B cell (primary cell): Measurements from ENCODE around the gene PLPP4. TPM values are rescaled to one million over a fixed set of nuclear protein-coding genes. Genes with fewer than 3 reads are reported as not detected.

Experiments
- ATAC-seq: fragments of 200-7000 bp; cut with Tn5 transposase; one replicate; pipeline ENCODE4 v1.10.0; 2021; ENCODE audit warnings: low read depth, mild to moderate bottlenecking, moderate number of reproducible peaks, moderate library complexity
- CTCF ChIA-PET: fragments of 350-600 bp; sonication (Branson Sonifier 250); formaldehyde crosslinking; loops from one replicate; lab custom pipeline; 2021; ENCODE audit warnings: antibody characterized with exemption, inconsistent platforms; lab: Charles Lee
- POLR2A ChIA-PET: fragments of 350-600 bp; sonication (Branson Sonifier 250); formaldehyde crosslinking; loops from one replicate; lab custom pipeline; 2021; ENCODE audit warnings: antibody characterized with exemption; lab: Charles Lee
- DNase-seq: peaks from one replicate; pipeline ENCODE4 v3.0.0; 2013
- H2AFZ ChIP-seq: 2 replicates; pipeline ENCODE4 v1.6.1; 2012; ENCODE audit warnings: mild to moderate bottlenecking, low read depth, low read length; ENCODE audit not compliant: insufficient read depth, poor library complexity, severe bottlenecking
- H3K27ac ChIP-seq, 2 donors: 1 replicate in 1 of 2; 2 replicates in 1 of 2; pipeline ENCODE4 v1.5.1; 2012 to 2013; ENCODE audit warnings: low read length in 2 of 2, mild to moderate bottlenecking in 2 of 2, moderate library complexity in 1 of 2
- H3K27me3 ChIP-seq, 4 experiments: fragments of 200-600 bp in 1 of 4; sonication (generic) in 1 of 4; replicated peaks in 1 of 4; 1 replicate in 2 of 4; 2 replicates in 2 of 4; pipeline versions ENCODE4 v1.6.1 to v1.7.0; 2013 to 2016; ENCODE audit warnings: low read length in 3 of 4, mild to moderate bottlenecking in 2 of 4, mixed read lengths in 1 of 4, moderate library complexity in 1 of 4; ENCODE audit not compliant: insufficient read depth in 4 of 4, control insufficient read depth in 3 of 4; ENCODE audit errors: control extremely low read depth in 1 of 4
- H3K36me3 ChIP-seq, 2 experiments: replicated peaks in 1 of 2; 1 replicate in 1 of 2; 2 replicates in 1 of 2; pipeline versions ENCODE4 v1.6.1 to v1.7.1; 2013; ENCODE audit warnings: low read length in 1 of 2; ENCODE audit not compliant: insufficient read depth in 2 of 2, control insufficient read depth in 1 of 2; ENCODE audit errors: control extremely low read depth in 1 of 2, extremely low read depth in 1 of 2
- H3K4me1 ChIP-seq, 2 donors: fragments of 200-600 bp in 1 of 2; sonication (generic) in 1 of 2; 1 replicate in 1 of 2; 2 replicates in 1 of 2; pipeline versions ENCODE4 v1.5.1 to v1.6.1; 2013 to 2017; ENCODE audit warnings: low read length in 2 of 2; ENCODE audit not compliant: control insufficient read depth in 2 of 2, insufficient read depth in 2 of 2
- H3K4me2 ChIP-seq: replicated peaks from 2 replicates; pipeline ENCODE3; 2012; ENCODE audit warnings: mild to moderate bottlenecking, low read depth, low read length; ENCODE audit not compliant: poor library complexity, severe bottlenecking
- H3K4me3 ChIP-seq, 5 experiments: fragments of 200-600 bp in 1 of 5; sonication (generic) in 1 of 5; 1 replicate in 3 of 5; 2 replicates in 2 of 5; pipeline versions ENCODE4 v1.5.1 to v1.7.0; 2011 to 2016; ENCODE audit warnings: low read length in 4 of 5, mild to moderate bottlenecking in 4 of 5, low read depth in 2 of 5, control low read depth in 1 of 5, moderate library complexity in 1 of 5; ENCODE audit not compliant: insufficient read depth in 1 of 5; ENCODE audit errors: control extremely low read depth in 1 of 5, extremely low read depth in 1 of 5
- H3K79me2 ChIP-seq: fragments of 200-600 bp; sonication (generic); one replicate; pipeline ENCODE4 v1.6.0; 2016; ENCODE audit warnings: low read length; ENCODE audit not compliant: control insufficient read depth, insufficient read depth
- H3K9ac ChIP-seq: fragments of 200-600 bp; sonication (generic); 2 replicates; pipeline ENCODE4 v1.6.1; 2017; ENCODE audit warnings: mild to moderate bottlenecking, low read length, moderate library complexity
- H3K9me3 ChIP-seq, 3 donors: one replicate each; pipeline versions ENCODE4 v1.6.1 to v1.7.1; 2013; ENCODE audit warnings: low read length in 2 of 3; ENCODE audit not compliant: control insufficient read depth in 2 of 3, insufficient read depth in 1 of 3; ENCODE audit errors: control extremely low read depth in 1 of 3
- H4K20me1 ChIP-seq: 2 replicates; pipeline ENCODE4 v1.6.0; 2012; ENCODE audit warnings: mild to moderate bottlenecking, low read length; ENCODE audit not compliant: insufficient read depth, control insufficient read depth, poor library complexity, severe bottlenecking
- H3K27ac Mint-ChIP-seq: one replicate; pipeline ENCODE4 v1.8.0; 2021; ENCODE audit warnings: mixed read lengths
- H3K27me3 Mint-ChIP-seq: one replicate; pipeline ENCODE4 v1.8.0; 2021; ENCODE audit warnings: mixed read lengths
- H3K4me1 Mint-ChIP-seq: one replicate; pipeline ENCODE4 v1.8.0; 2021; ENCODE audit warnings: mixed read lengths
- H3K4me3 Mint-ChIP-seq: one replicate; pipeline ENCODE4 v1.8.0; 2021; ENCODE audit warnings: mixed read lengths
- H3K9me3 Mint-ChIP-seq: one replicate; pipeline ENCODE4 v1.8.0; 2022; ENCODE audit warnings: mixed read lengths; ENCODE audit not compliant: insufficient read depth
- EZH2 ChIP-seq: IDR thresholded peaks from 2 replicates; pipeline ENCODE4 v1.6.1; 2012; ENCODE audit warnings: borderline replicate concordance, low read depth, mild to moderate bottlenecking, moderate library complexity, low read length; ENCODE audit not compliant: insufficient read depth, poor library complexity, severe bottlenecking
- WGBS: methylation state at CpG from one replicate; pipeline ENCODE4 v1.1.5; 2013; ENCODE audit warnings: missing lambda C conversion rate; ENCODE audit not compliant: insufficient coverage; 5-methylcytosine and 5-hydroxymethylcytosine counted together
- intact Hi-C: fragments of 100-400 bp; cut with micrococcal nuclease; formaldehyde crosslinking; loops from one replicate; pipeline ENCODE4 v1.10.0; 2022
- polyA plus RNA-seq: library from polyadenylated mRNA; depleted of rRNA; stranded (reverse); fragments of >200 nt; gene quantifications from 2 replicates; pipeline ENCODE4 v1.2.3, GENCODE V29; 2012
- total RNA-seq, 2 donors: library from RNA; stranded (reverse); fragments of 120-200 nt in 1 of 2; gene quantifications; 1 replicate in 1 of 2; 2 replicates in 1 of 2; pipeline versions ENCODE4 v1.2.3 to v1.2.4, GENCODE V29; 2013 to 2022
- TF ChIP-seq, protein P1 (sequence below): fragments of 200-600 bp; IDR thresholded peaks from one replicate; pipeline ENCODE4 v1.8.0; 2022; ENCODE audit warnings: antibody characterized with exemption, mild to moderate bottlenecking

The PLPP4 gene
- total and polyA plus RNA-seq, 2 donors (not counting 1 experiment from before 2014, with no cell fraction given), result not detected

- no peaks in the 10 kb centered on the region for H3K27me3 ChIP-seq
- DNase-seq, result no peak
- no peak overlapping the region for H3K4me3 ChIP-seq
- H3K9me3 ChIP-seq, result peaks cover 0 to 12% (median 0%) of the 10 kb centered on the region in 3 donors
- Mint-ChIP-seq H3K9me3 (no peaks in the 10 kb centered on the region), H3K27me3 (peaks cover 3% of the 10 kb centered on the region), H3K4me3 (no peak overlapping the region), H3K4me1 (no peaks in the 10 kb centered on the region), H3K27ac (no peak overlapping the region)
- H3K79me2 ChIP-seq, result no peaks in the 10 kb centered on the region
- H2AFZ ChIP-seq, result no peak overlapping the region
- no peak overlapping the region for H3K4me2 ChIP-seq
- CTCF ChIA-PET, result no interaction called here
- intact Hi-C loops, result no loop called here
- TF ChIP-seq EZH2, result no peak
- TF ChIP-seq, protein P1, sequence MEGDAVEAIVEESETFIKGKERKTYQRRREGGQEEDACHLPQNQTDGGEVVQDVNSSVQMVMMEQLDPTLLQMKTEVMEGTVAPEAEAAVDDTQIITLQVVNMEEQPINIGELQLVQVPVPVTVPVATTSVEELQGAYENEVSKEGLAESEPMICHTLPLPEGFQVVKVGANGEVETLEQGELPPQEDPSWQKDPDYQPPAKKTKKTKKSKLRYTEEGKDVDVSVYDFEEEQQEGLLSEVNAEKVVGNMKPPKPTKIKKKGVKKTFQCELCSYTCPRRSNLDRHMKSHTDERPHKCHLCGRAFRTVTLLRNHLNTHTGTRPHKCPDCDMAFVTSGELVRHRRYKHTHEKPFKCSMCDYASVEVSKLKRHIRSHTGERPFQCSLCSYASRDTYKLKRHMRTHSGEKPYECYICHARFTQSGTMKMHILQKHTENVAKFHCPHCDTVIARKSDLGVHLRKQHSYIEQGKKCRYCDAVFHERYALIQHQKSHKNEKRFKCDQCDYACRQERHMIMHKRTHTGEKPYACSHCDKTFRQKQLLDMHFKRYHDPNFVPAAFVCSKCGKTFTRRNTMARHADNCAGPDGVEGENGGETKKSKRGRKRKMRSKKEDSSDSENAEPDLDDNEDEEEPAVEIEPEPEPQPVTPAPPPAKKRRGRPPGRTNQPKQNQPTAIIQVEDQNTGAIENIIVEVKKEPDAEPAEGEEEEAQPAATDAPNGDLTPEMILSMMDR, result no peak
- no peaks in the 10 kb centered on the region for H3K36me3 ChIP-seq
- POLR2A ChIA-PET, result no interaction called here
- WGBS, result no CpG with 5 or more reads among the region's 2 CpGs
- no peak overlapping the region for H3K9ac ChIP-seq
- no peaks in the 10 kb centered on the region for H3K4me1 ChIP-seq
- no peak overlapping the region for H3K27ac ChIP-seq
- ATAC-seq, result no peak
- no peaks in the 10 kb centered on the region for H4K20me1 ChIP-seq
These were observed 57.9 kb downstream of the PLPP4 start for GRCh38 chr10:120514959-120515358.

DNA sequence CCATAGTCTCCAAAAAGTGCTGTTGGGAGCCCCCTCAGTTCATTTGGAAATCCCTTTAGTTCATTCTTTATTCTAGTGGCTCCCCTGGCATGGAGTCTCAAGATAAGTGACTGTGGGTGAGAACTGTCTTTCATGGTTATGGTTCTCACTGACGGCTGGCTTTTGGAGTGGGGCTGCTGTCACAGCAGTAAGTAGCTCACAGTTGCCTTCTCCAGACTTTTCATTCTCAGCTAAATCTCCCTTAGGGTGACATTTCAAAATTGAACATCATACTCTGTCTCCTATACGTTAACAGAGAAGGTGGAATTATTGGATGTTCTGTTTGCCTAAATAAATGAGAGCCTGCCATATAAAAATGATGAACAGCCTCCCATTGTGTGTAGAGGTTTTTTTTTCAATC is 58.7 kb downstream of the PLPP4 start:
- H3K4me1 Mint-ChIP-seq, result no peaks in the 10 kb centered on the region

More for the DNA sequence above, 58.7 kb downstream of the PLPP4 start:
- Mint-ChIP-seq H3K27ac (no peak overlapping the region), H3K27me3 (peaks cover 3% of the 10 kb centered on the region), H3K4me3 (no peak overlapping the region), H3K9me3 (no peaks in the 10 kb centered on the region)
- no peaks in the 10 kb centered on the region for H3K79me2 ChIP-seq
- CTCF ChIA-PET, result no interaction called here
- no CpG with 5 or more reads among the region's 2 CpGs for WGBS
- no peak overlapping the region for H2AFZ ChIP-seq
- no peak overlapping the region for H3K9ac ChIP-seq
- H3K4me3 ChIP-seq, result no peak overlapping the region
- no peaks in the 10 kb centered on the region for H3K27me3 ChIP-seq
- intact Hi-C loops, result no loop called here
- no peak for ATAC-seq
- POLR2A ChIA-PET, result no interaction called here
- H3K27ac ChIP-seq, result no peak overlapping the region
- no peak for DNase-seq
- H3K4me2 ChIP-seq, result no peak overlapping the region
- no peak for TF ChIP-seq EZH2
- TF ChIP-seq, protein P1, result no peak
- peaks cover 0 to 14% (median 0%) of the 10 kb centered on the region in 3 donors for H3K9me3 ChIP-seq
- H4K20me1 ChIP-seq, result no peaks in the 10 kb centered on the region
- H3K4me1 ChIP-seq, result no peaks in the 10 kb centered on the region
- no peaks in the 10 kb centered on the region for H3K36me3 ChIP-seq
